ENCODE data around the gene KIF7. TPM values are rescaled to one million over a fixed set of nuclear protein-coding genes. Genes with fewer than 3 reads are reported as not detected.

The KIF7 gene
- total and polyA plus RNA-seq, 2 of the 8 experiments (the other 6 are each of a cell fraction or from before 2014, with no cell fraction given), result 4.9 to 14.0 TPM

GRCh38 chr15:89671687-89672086, 16.4 kb upstream of the KIF7 start (continued):
- TF ChIP-seq CHD7 (IDR thresholded peaks at IDR 0.05; ENCODE audit: insufficient replicate concordance, low read length), result no peak
- no peak for TF ChIP-seq MAX (IDR thresholded peaks at IDR 0.05)
- no peak for TF ChIP-seq ATF3 (IDR thresholded peaks at IDR 0.05; ENCODE audit: insufficient read depth, low read depth, low read length)
- TF ChIP-seq GABPA (IDR thresholded peaks at IDR 0.05; ENCODE audit: borderline replicate concordance, insufficient read depth, low read length), result no peak
- TF ChIP-seq POU5F1 (IDR thresholded peaks at IDR 0.05; ENCODE audit: low read depth, low read length), result no peak
- no peak for TF ChIP-seq RNF2 (IDR thresholded peaks at IDR 0.05; ENCODE audit: borderline replicate concordance, low read depth, low read length, missing control alignments, poor library complexity, severe bottlenecking)
- no peak for TF ChIP-seq E2F6 (IDR thresholded peaks at IDR 0.05)
- no peak for TF ChIP-seq TAF1 (IDR thresholded peaks at IDR 0.05; ENCODE audit: low read depth, low read length)
- no peak for TF ChIP-seq PHF8 (conservative IDR thresholded peaks at IDR 0.05; ENCODE audit: low read depth, low read length)
